SU-DHL-6 (cell line): Measurements from ENCODE around the gene SLC44A5.

ENCODE experiments used
- CTCF ChIP-seq: fragments of 200-600 bp; sonication (generic); IDR thresholded peaks from one replicate; pipeline ENCODE4 v1.5.1; 2017; ENCODE audit warnings: antibody characterized with exemption, mild to moderate bottlenecking, low read length, moderate library complexity; ENCODE audit not compliant: insufficient read depth, poor library complexity, severe bottlenecking
- EZH2phosphoT487 ChIP-seq: fragments of 200-600 bp; sonication (generic), shearing (Covaris generic); conservative IDR thresholded peaks from 2 replicates; pipeline ENCODE4 v1.6.1; 2018; ENCODE audit warnings: mild to moderate bottlenecking, antibody characterized with exemption, low read length, moderate library complexity, mixed read lengths

GRCh38 chr1:75542818-75543570, 67.9 kb downstream of the SLC44A5 start:
- TF ChIP-seq CTCF (no peak), EZH2phosphoT487 (no peak)
